ENCODE results near the gene INSC.

The INSC gene

DNA sequence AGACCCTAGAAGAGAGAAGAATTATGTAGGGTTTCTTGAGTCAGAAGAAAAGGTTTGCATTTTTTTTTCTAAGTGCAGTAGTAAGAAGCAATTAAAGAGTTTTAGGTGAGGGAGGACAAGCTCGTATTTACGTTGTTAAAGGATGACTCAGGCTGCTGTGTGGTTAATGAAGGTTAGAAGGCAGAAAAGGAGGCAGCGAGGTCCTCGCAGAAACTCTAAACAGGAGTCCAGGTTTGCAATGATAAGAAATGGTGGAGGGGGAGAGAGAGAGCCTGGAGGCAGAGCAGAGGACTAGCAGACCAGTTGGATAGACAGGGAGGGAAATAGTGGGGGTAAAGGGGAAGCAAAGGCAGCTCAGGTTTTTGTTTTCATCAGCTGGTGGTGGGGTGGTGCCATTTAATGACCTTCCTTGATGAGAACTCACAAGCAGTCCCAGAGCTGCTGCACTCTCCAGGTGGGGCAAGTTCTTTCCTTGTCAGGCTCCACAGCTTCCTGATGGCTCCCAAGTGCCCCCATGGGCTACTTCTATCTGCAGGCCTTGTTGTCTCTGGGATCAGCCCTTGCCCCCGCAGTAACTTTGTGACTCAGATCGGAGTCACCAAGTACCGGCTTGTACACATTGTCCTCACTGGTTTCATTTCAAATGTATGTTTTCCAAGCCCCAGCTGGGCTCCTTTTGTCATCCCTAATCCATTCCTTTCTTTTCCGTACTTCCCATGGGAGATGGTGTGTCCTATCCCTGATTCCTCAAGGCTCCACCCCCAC, 8.3 kb upstream of the INSC start:
- no peaks in the 10 kb centered on the region for H3K27me3 ChIP-seq (replicated peaks)
- TF ChIP-seq, protein P1, sequence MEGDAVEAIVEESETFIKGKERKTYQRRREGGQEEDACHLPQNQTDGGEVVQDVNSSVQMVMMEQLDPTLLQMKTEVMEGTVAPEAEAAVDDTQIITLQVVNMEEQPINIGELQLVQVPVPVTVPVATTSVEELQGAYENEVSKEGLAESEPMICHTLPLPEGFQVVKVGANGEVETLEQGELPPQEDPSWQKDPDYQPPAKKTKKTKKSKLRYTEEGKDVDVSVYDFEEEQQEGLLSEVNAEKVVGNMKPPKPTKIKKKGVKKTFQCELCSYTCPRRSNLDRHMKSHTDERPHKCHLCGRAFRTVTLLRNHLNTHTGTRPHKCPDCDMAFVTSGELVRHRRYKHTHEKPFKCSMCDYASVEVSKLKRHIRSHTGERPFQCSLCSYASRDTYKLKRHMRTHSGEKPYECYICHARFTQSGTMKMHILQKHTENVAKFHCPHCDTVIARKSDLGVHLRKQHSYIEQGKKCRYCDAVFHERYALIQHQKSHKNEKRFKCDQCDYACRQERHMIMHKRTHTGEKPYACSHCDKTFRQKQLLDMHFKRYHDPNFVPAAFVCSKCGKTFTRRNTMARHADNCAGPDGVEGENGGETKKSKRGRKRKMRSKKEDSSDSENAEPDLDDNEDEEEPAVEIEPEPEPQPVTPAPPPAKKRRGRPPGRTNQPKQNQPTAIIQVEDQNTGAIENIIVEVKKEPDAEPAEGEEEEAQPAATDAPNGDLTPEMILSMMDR (IDR thresholded peaks at IDR 0.05; ENCODE audit: low read depth, low read length, missing control alignments) = no peak
- peak; percentile 56 for DNase-seq
- H3K4me3 ChIP-seq (ENCODE audit: low read depth, low read length) = no peak overlapping the region
- H3K36me3 ChIP-seq (replicated peaks) = no peaks in the 10 kb centered on the region
- H3K27ac ChIP-seq = peak overlapping the region; percentile 32
- in situ Hi-C loops (cut with HindIII; ENCODE audit: low pct_ligation_motif_present, low sequenced_read_pairs) = no loop called here

DNA sequence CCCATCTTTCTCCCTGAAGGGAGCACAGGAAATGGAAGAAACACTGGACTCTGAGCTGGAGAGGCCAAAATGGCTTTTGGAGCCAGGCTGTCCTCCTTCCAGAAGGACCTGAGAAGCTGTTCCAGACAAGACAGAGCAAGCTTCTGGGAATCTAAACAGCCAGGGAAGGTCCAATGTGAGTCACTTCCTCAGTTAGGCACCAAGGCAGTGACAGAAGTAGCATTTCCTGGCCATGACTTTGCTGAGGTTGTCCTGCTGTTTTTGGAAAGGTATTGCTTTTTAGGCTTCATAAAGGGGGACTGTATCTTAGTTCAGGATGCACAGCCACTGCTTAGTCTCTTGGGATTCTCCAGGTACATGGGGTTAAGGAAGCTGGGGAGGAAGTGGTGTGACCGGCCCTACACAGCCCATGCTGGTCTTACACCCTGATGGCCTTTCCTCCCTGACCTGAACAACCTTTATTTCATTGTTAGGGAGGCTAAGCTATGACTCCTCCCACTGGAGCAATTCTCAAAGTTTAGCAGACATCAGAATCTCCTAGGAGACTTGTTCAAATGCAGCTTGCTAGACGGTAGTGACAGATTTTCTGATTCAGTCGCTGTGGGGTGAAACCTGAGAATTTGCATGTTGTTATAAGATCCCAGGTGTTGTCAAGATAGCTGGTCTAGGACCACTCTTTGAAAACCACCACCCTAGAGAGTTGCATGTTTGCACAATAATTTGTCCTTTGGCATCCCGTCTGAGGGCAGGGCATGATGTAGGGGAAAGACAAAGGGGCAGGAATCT, 6.8 kb upstream of the INSC start:
- H3K27ac ChIP-seq = no peak overlapping the region
- no peaks in the 10 kb centered on the region for H3K36me3 ChIP-seq (replicated peaks)
- H3K4me3 ChIP-seq (ENCODE audit: low read depth, low read length) = no peak overlapping the region
- in situ Hi-C loops (cut with HindIII; ENCODE audit: low pct_ligation_motif_present, low sequenced_read_pairs) = no loop called here
- no peak for DNase-seq
- TF ChIP-seq, protein P1 (IDR thresholded peaks at IDR 0.05; ENCODE audit: low read depth, low read length, missing control alignments) = no peak
- no peaks in the 10 kb centered on the region for H3K27me3 ChIP-seq (replicated peaks)

DNA sequence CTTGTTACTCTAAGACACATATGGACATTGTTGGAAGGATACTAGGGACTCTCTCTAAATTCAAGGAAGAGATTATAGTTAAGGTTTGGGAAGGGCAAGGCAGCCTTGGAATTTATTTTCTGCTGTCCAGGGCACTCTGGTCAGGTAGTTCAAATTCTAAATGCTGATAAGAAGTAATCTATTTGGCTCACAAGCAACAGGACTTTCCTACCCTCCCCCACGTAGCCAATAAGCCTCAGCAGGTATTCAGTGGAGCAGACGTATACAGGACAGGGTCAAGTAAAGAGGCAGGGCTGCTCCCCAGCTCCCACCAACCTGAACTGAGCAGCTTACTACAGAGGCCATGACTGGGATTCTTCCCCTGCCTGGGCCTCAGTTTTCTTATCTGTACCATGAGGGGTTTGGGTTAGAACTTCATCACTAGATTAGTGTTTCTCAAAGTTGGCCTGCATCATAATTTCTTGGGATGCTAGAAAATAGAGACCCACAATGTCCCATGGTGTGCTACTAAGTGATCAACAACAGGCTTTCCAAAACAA, 6.1 kb upstream of the INSC start:
- in situ Hi-C loops (cut with HindIII; ENCODE audit: low pct_ligation_motif_present, low sequenced_read_pairs) = no loop called here
- Histone ChIP-seq H3K27me3 (replicated peaks) (no peaks in the 10 kb centered on the region), H3K4me3 (ENCODE audit: low read depth, low read length) (no peak overlapping the region), H3K36me3 (replicated peaks) (no peaks in the 10 kb centered on the region), H3K27ac (no peak overlapping the region)
- DNase-seq = no peak
- TF ChIP-seq, protein P1 (IDR thresholded peaks at IDR 0.05; ENCODE audit: low read depth, low read length, missing control alignments) = no peak

DNA sequence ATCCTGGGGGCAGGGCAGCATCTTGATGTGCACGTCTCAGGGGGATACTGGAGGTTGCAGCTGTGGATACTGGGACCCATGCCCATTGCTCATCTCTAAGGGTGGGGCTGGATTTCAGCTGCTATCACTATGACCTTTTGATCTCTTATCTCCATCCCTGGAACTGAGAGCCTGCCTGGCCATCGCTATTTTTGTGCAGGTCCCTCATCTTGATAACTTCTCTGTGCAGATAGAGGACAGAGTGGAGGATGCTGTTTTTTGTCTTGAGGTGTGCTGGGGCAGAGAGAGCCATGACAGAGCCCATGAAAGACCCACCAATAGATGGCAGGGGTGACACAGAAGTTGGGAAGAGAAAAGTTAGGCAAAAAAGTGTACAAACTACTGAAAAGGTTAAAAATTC, 5.1 kb upstream of the INSC start:
- in situ Hi-C loops (cut with HindIII; ENCODE audit: low pct_ligation_motif_present, low sequenced_read_pairs) = no loop called here
- TF ChIP-seq, protein P1 (IDR thresholded peaks at IDR 0.05; ENCODE audit: low read depth, low read length, missing control alignments) = no peak
- Histone ChIP-seq H3K4me3 (ENCODE audit: low read depth, low read length) (no peak overlapping the region), H3K36me3 (replicated peaks) (no peaks in the 10 kb centered on the region), H3K27ac (no peak overlapping the region), H3K27me3 (replicated peaks) (no peaks in the 10 kb centered on the region)
- DNase-seq = no peak

DNA sequence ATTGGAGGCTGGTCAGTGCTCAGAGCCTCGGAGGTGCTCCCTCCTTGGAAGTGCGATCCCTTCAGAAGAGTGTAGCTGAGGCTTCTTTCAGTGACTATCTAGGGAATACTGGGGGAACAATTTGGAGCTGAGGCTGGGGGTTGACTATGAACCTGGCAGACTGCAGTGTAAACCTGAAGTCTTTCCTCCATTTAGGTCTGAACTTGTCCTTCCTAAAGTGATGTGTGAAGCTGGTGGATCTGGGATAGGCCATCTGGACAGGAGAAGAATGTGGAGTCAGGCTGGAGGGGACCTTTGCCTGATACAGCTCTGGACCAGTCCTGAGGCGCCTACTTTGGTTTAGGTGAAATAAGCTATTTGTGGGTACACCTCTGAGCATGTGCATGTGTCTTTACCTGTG, 3.5 kb upstream of the INSC start:
- Histone ChIP-seq H3K27me3 (replicated peaks) (no peaks in the 10 kb centered on the region), H3K36me3 (replicated peaks) (no peaks in the 10 kb centered on the region), H3K27ac (no peak overlapping the region), H3K4me3 (ENCODE audit: low read depth, low read length) (no peak overlapping the region)
- TF ChIP-seq, protein P1 (IDR thresholded peaks at IDR 0.05; ENCODE audit: low read depth, low read length, missing control alignments) = no peak
- DNase-seq = no peak
- in situ Hi-C loops (cut with HindIII; ENCODE audit: low pct_ligation_motif_present, low sequenced_read_pairs) = no loop called here
